Measurements from ENCODE around the gene PCNT.
A peak's percentile ranks its signal among the peaks of the same experiment; 100 is the strongest.

The PCNT gene

DNA sequence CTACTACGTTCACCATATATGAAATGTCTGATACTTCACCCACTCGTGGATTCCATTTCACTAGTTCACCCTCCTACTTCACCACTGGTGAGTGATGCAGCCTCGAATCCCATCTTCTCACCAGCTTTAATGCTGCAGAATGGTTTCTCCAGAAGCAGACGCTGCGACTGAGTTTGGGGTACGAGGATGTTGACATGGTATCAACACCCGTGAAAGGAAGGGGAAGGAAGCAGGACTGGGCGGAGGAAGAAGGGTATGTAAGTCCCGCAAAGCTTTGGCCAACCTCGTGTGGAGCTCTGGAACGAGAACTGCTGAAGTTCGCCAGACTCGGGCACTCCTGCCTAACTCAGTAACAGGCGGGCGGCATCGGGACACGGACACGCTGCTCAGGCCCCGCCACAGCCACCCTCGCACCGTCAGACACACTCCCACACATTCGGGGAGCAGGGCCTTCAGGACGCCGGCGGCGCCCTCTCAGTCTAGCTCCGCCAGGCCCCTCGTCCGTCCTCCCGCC, 133.9 kb downstream of the PCNT start:
- Histone ChIP-seq H3K36me3 (ENCODE audit: control insufficient read depth, low read length) (peaks cover 51% of the 10 kb centered on the region), H3K27me3 (ENCODE audit: control insufficient read depth, low read length) (no peaks in the 10 kb centered on the region), H3F3A (ENCODE audit: control insufficient read depth, insufficient read depth) (peaks cover 3% of the 10 kb centered on the region; the same call in 1 of the 2 replicates), H3K9me3 (ENCODE audit: control insufficient read depth, insufficient read depth, low read length) (no peaks in the 10 kb centered on the region), H3K79me2 (ENCODE audit: control insufficient read depth, low read length) (peaks cover 72% of the 10 kb centered on the region), H4K20me1 (ENCODE audit: control insufficient read depth, insufficient read depth, low read depth, low read length) (no peaks in the 10 kb centered on the region), H3K4me1 (ENCODE audit: control insufficient read depth, low read length) (peaks cover 27% of the 10 kb centered on the region), H3K4me2 (ENCODE audit: low read length) (peak overlapping the region; percentile 89), H3K4me3 (ENCODE audit: low read length) (peak overlapping the region; percentile 77), H3K27ac (ENCODE audit: low read depth, low read length) (peak overlapping the region; percentile 67), H3K9me2 (replicated peaks; ENCODE audit: control insufficient read depth, low read length) (no peaks in the 10 kb centered on the region)
- TF ChIP-seq CTCF (IDR thresholded peaks at IDR 0.05; ENCODE audit: low read depth, low read length, poor library complexity, severe bottlenecking), result no peak
- no peak for TF ChIP-seq EZH2phosphoT487 (IDR thresholded peaks at IDR 0.05; ENCODE audit: borderline replicate concordance, low read length)

DNA sequence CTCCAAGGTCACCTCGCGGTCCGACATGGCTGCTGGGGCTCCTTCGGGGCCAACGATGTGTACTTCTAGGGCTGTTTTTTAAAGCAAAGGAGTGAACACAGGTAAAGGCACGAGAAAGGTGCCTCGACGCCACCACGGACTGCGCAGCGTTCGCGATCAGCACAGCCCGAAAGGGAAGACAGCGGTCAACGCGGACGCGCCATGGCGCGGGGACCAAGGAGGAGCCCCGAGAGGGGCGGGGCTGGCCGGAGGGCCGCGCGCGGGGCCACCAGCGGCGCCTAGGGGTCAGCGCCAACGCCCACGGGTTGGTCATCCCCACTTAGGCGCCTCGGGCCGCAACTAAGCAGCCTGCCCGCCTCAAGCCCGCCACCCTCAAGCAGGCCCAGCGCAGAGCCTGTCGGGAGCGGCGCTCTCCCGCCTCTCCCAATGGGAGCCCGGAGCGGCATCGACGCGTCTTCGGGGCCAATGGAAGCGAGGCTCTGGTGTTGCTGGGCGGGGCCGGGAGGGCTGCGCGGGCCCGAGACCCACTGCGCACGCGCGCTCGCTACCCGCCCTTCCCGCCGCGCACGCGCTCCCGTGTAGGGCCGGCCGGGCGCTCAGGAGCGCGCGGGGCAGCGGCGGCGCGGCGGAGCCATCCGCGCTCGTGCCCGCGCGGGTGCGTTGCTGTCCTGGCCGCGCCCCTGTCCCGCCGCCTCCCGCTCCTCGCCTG, 134.5 kb downstream of the PCNT start, which contains the start of gene DIP2A:
DIP2A (plus strand) TSS at position 577 of the 709 bp plus-strand sequence. CDS start 241 bp downstream, outside the sequence.
- no peak for TF ChIP-seq CTCF (IDR thresholded peaks at IDR 0.05; ENCODE audit: low read depth, low read length, poor library complexity, severe bottlenecking)
- TF ChIP-seq EZH2phosphoT487 (IDR thresholded peaks at IDR 0.05; ENCODE audit: borderline replicate concordance, low read length), result no peak
- H3K27me3 ChIP-seq (ENCODE audit: control insufficient read depth, low read length), result no peaks in the 10 kb centered on the region
- no peaks in the 10 kb centered on the region for H3K9me2 ChIP-seq (replicated peaks; ENCODE audit: control insufficient read depth, low read length)
- H3K9me3 ChIP-seq (ENCODE audit: control insufficient read depth, insufficient read depth, low read length), result no peaks in the 10 kb centered on the region
- H3K4me1 ChIP-seq (ENCODE audit: control insufficient read depth, low read length), result peaks cover 27% of the 10 kb centered on the region
- peak within 1 kb of the TSS; percentile 67 for H3K27ac ChIP-seq (ENCODE audit: low read depth, low read length)
- peak within 1 kb of the TSS; percentile 89 for H3K4me2 ChIP-seq (ENCODE audit: low read length)
- H3K4me3 ChIP-seq (ENCODE audit: low read length), result peak within 1 kb of the TSS; percentile 85
- peaks cover 50% of the 10 kb centered on the region for H3K36me3 ChIP-seq (ENCODE audit: control insufficient read depth, low read length)
- peaks cover 3% of the 10 kb centered on the region; the same call in 1 of the 2 replicates for H3F3A ChIP-seq (ENCODE audit: control insufficient read depth, insufficient read depth)
- H4K20me1 ChIP-seq (ENCODE audit: control insufficient read depth, insufficient read depth, low read depth, low read length), result no peaks in the 10 kb centered on the region
- peaks cover 66% of the 10 kb centered on the region for H3K79me2 ChIP-seq (ENCODE audit: control insufficient read depth, low read length)

DNA sequence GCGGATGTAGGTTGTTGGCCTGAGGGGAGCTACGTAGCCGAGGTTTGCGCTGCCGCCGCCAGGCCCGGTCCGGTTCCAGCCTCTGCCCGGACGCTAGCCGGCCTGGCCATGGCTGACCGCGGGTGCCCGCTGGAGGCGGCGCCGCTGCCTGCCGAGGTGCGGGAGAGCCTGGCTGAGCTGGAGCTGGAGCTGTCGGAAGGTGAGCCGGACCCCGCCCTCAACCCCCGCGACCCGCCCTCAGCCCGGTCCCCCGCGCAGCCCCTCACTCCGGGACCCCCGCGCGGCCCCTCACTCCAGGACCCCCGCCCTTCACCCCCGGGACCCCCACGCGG, 135.0 kb downstream of the PCNT start:
- Histone ChIP-seq H3K9me2 (replicated peaks; ENCODE audit: control insufficient read depth, low read length) (no peaks in the 10 kb centered on the region), H3K4me1 (ENCODE audit: control insufficient read depth, low read length) (peaks cover 27% of the 10 kb centered on the region), H3K27ac (ENCODE audit: low read depth, low read length) (no peak overlapping the region), H4K20me1 (ENCODE audit: control insufficient read depth, insufficient read depth, low read depth, low read length) (no peaks in the 10 kb centered on the region), H3K79me2 (ENCODE audit: control insufficient read depth, low read length) (peaks cover 61% of the 10 kb centered on the region), H3K36me3 (ENCODE audit: control insufficient read depth, low read length) (peaks cover 48% of the 10 kb centered on the region), H3K4me3 (ENCODE audit: low read length) (peak overlapping the region; percentile 85), H3K9me3 (ENCODE audit: control insufficient read depth, insufficient read depth, low read length) (no peaks in the 10 kb centered on the region), H3F3A (ENCODE audit: control insufficient read depth, insufficient read depth) (peaks cover 3% of the 10 kb centered on the region; the same call in 1 of the 2 replicates), H3K27me3 (ENCODE audit: control insufficient read depth, low read length) (no peaks in the 10 kb centered on the region), H3K4me2 (ENCODE audit: low read length) (peak overlapping the region; percentile 87)
- no peak for TF ChIP-seq CTCF (IDR thresholded peaks at IDR 0.05; ENCODE audit: low read depth, low read length, poor library complexity, severe bottlenecking)
- no peak for TF ChIP-seq EZH2phosphoT487 (IDR thresholded peaks at IDR 0.05; ENCODE audit: borderline replicate concordance, low read length)

All from DOHH2 (cell line).